CD14-positive monocyte (primary cell): ENCODE results near the gene NUBPL. TPM values are rescaled to one million over a fixed set of nuclear protein-coding genes. Genes with fewer than 3 reads are reported as not detected.
A peak's percentile ranks its signal among the peaks of the same experiment; 100 is the strongest.

Experiments used
- DNase-seq, 3 donors: peaks; one replicate each; pipeline ENCODE4 v3.0.0-alpha.2; 2011 to 2022
- H2AFZ ChIP-seq: 2 replicates; pipeline ENCODE4 v1.6.0; 2012; ENCODE audit warnings: mild to moderate bottlenecking, low read depth, low read length, inconsistent platforms; ENCODE audit not compliant: insufficient read depth, poor library complexity, severe bottlenecking
- H3K27ac ChIP-seq, 2 donors: 1 replicate in 1 of 2; 2 replicates in 1 of 2; pipeline ENCODE4 v1.5.1; 2012 to 2013; ENCODE audit warnings: low read length in 2 of 2, control low read depth in 1 of 2, inconsistent platforms in 1 of 2, low read depth in 1 of 2, mild to moderate bottlenecking in 1 of 2
- H3K27me3 ChIP-seq, 2 donors: one replicate each; pipeline versions ENCODE4 v1.6.0 to v1.6.1; 2011 to 2013; ENCODE audit warnings: low read length in 2 of 2; ENCODE audit not compliant: control insufficient read depth in 2 of 2, insufficient read depth in 2 of 2
- H3K36me3 ChIP-seq, 2 donors: replicated peaks in 1 of 2; 1 replicate in 1 of 2; 2 replicates in 1 of 2; pipeline versions ENCODE4 v1.5.1 to v1.6.1; 2012 to 2013; ENCODE audit warnings: low read length in 2 of 2, control low read depth in 1 of 2, inconsistent platforms in 1 of 2, mild to moderate bottlenecking in 1 of 2; ENCODE audit not compliant: insufficient read depth in 2 of 2, control insufficient read depth in 1 of 2
- H3K4me1 ChIP-seq, 2 donors: 1 replicate in 1 of 2; 2 replicates in 1 of 2; pipeline versions ENCODE4 v1.5.1 to v1.6.1; 2012 to 2013; ENCODE audit warnings: low read length in 2 of 2, control low read depth in 1 of 2, inconsistent platforms in 1 of 2, mild to moderate bottlenecking in 1 of 2, moderate library complexity in 1 of 2; ENCODE audit not compliant: insufficient read depth in 2 of 2, control insufficient read depth in 1 of 2
- H3K4me2 ChIP-seq: replicated peaks from 2 replicates; pipeline ENCODE3; 2012; ENCODE audit warnings: low read length, moderate library complexity, mild to moderate bottlenecking; ENCODE audit not compliant: poor library complexity, severe bottlenecking; ENCODE audit errors: extremely low read depth
- H3K4me3 ChIP-seq, 3 experiments: fragments of 200-600 bp in 1 of 3; sonication (generic) in 1 of 3; replicated peaks in 1 of 3; 1 replicate in 2 of 3; 2 replicates in 1 of 3; pipeline ENCODE4 v1.5.1; 2011 to 2013; ENCODE audit warnings: low read length in 3 of 3, mild to moderate bottlenecking in 3 of 3, control low read depth in 2 of 3, low read depth in 2 of 3, inconsistent platforms in 1 of 3, moderate library complexity in 1 of 3
- H3K79me2 ChIP-seq: 2 replicates; pipeline ENCODE4 v1.6.0; 2012; ENCODE audit warnings: mild to moderate bottlenecking, control low read depth, inconsistent platforms, low read length, moderate library complexity; ENCODE audit not compliant: insufficient read depth
- H3K9ac ChIP-seq: 2 replicates; pipeline ENCODE4 v1.6.0; 2017; ENCODE audit warnings: low read length, mild to moderate bottlenecking; ENCODE audit not compliant: insufficient read depth, poor library complexity, severe bottlenecking
- H3K9me3 ChIP-seq, 2 donors: replicated peaks in 1 of 2; 1 replicate in 1 of 2; 2 replicates in 1 of 2; pipeline versions ENCODE4 v1.5.1 to v1.6.1; 2012 to 2013; ENCODE audit warnings: low read length in 2 of 2, control low read depth in 1 of 2; ENCODE audit not compliant: control insufficient read depth in 1 of 2, insufficient read depth in 1 of 2
- H4K20me1 ChIP-seq: 2 replicates; pipeline ENCODE4 v1.6.0; 2012; ENCODE audit warnings: mild to moderate bottlenecking, low read length, control low read depth, moderate library complexity; ENCODE audit not compliant: insufficient read depth
- H3K27ac Mint-ChIP-seq, 7 donors: one replicate each; pipeline ENCODE4 v1.8.0; 2020; ENCODE audit warnings: mild to moderate bottlenecking in 7 of 7, mixed read lengths in 7 of 7, moderate library complexity in 6 of 7, inconsistent platforms in 2 of 7
- H3K27me3 Mint-ChIP-seq, 3 donors: one replicate each; pipeline ENCODE4 v1.8.0; 2021 to 2022; ENCODE audit warnings: low read depth in 3 of 3, mild to moderate bottlenecking in 3 of 3, mixed read lengths in 3 of 3, moderate library complexity in 3 of 3, inconsistent platforms in 1 of 3
- H3K36me3 Mint-ChIP-seq, 2 donors: one replicate each; pipeline ENCODE4 v1.8.0; 2020; ENCODE audit warnings: mixed read lengths in 2 of 2, inconsistent platforms in 1 of 2, mild to moderate bottlenecking in 1 of 2
- H3K4me1 Mint-ChIP-seq: one replicate; pipeline ENCODE4 v1.8.0; 2020; ENCODE audit warnings: mild to moderate bottlenecking, mixed read lengths
- H3K4me3 Mint-ChIP-seq, 2 donors: one replicate each; pipeline ENCODE4 v1.8.0; 2020; ENCODE audit warnings: mild to moderate bottlenecking in 2 of 2, mixed read lengths in 2 of 2, moderate library complexity in 1 of 2
- H3K9me3 Mint-ChIP-seq, 7 donors: one replicate each; pipeline ENCODE4 v1.8.0; 2020 to 2022; ENCODE audit warnings: mixed read lengths in 7 of 7, mild to moderate bottlenecking in 6 of 7, moderate library complexity in 6 of 7, inconsistent platforms in 2 of 7
- CTCF ChIP-seq: fragments of 200-600 bp; IDR thresholded peaks from one replicate; pipeline ENCODE4 v1.8.0; 2022; ENCODE audit warnings: antibody characterized with exemption, mild to moderate bottlenecking
- WGBS: methylation state at CpG from one replicate; pipeline ENCODE4 v1.1.5; 2013; ENCODE audit warnings: missing lambda C conversion rate; ENCODE audit not compliant: insufficient coverage; 5-methylcytosine and 5-hydroxymethylcytosine counted together
- intact Hi-C, 2 donors: fragments of 100-400 bp; cut with micrococcal nuclease; formaldehyde crosslinking; loops; one replicate each; pipeline versions ENCODE4 v1.15.0 to v1.15.1; 2023
- polyA plus RNA-seq, 3 donors: library from polyadenylated mRNA; depleted of rRNA in 1 of 3; unstranded in 2 of 3; stranded (reverse) in 1 of 3; fragments of 300-500 nt in 2 of 3; fragments of >200 nt in 1 of 3; fragmentation: Illumina TruSeq in 2 of 3; gene quantifications; 1 replicate in 2 of 3; 2 replicates in 1 of 3; pipeline ENCODE4 v1.2.3, GENCODE V29; 2012 to 2021

Gene NUBPL
- polyA plus RNA-seq, 3 donors: 0.75 to 2.4 (median 2.3) TPM

GRCh38 chr14:31560759-31561154, 447 bp upstream of the NUBPL start:
- Histone ChIP-seq H2AFZ (peak overlapping the region; percentile 99), H3K9ac (peak overlapping the region; percentile 84), H3K36me3 (no peaks in the 10 kb centered on the region), H3K4me1 (peaks cover 9 to 12% of the 10 kb centered on the region in 2 donors), H3K27ac (peak overlapping the region in 1 of 2 donors; percentile 93), H3K4me3 (peak overlapping the region; percentile 75 to 90 (median 89)), H3K9me3 (no peaks in the 10 kb centered on the region), H3K4me2 (peak overlapping the region; percentile 78), H4K20me1 (no peaks in the 10 kb centered on the region), H3K79me2 (peaks cover 4% of the 10 kb centered on the region), H3K27me3 (peaks cover 4 to 5% of the 10 kb centered on the region in 2 donors)
- Mint-ChIP-seq H3K9me3 (peaks cover 0 to 5% (median 2%) of the 10 kb centered on the region in 7 donors), H3K27ac (peak overlapping the region; percentile 90 to 97 (median 93)), H3K4me1 (peaks cover 14% of the 10 kb centered on the region), H3K27me3 (peaks cover 0 to 9% (median 2%) of the 10 kb centered on the region in 3 donors), H3K4me3 (peak overlapping the region; percentile 90 to 98), H3K36me3 (no peaks in the 10 kb centered on the region)
- no CpG with 5 or more reads among the region's 7 CpGs for WGBS
- DNase-seq: peak in 1 of 3 donors; percentile 5
- intact Hi-C loops: no loop called here
- TF ChIP-seq CTCF: no peak

GRCh38 chr14:31564194-31564593, 3.0 kb downstream of the NUBPL start:
- DNase-seq: no peak
- no peak for TF ChIP-seq CTCF
- no peak overlapping the region for H3K4me3 Mint-ChIP-seq
- peaks cover 0 to 5% (median 2%) of the 10 kb centered on the region in 7 donors for H3K9me3 Mint-ChIP-seq
- peaks cover 0 to 2% of the 10 kb centered on the region in 2 donors for H3K36me3 Mint-ChIP-seq
- no peaks in the 10 kb centered on the region for H3K9me3 ChIP-seq
- H3K4me1 Mint-ChIP-seq: peaks cover 23% of the 10 kb centered on the region
- intact Hi-C loops: no loop called here
- H3K4me2 ChIP-seq: no peak overlapping the region
- no peaks in the 10 kb centered on the region for H3K27me3 ChIP-seq
- no peak overlapping the region for H2AFZ ChIP-seq
- H3K27ac ChIP-seq: no peak overlapping the region
- H3K4me3 ChIP-seq: no peak overlapping the region
- H3K9ac ChIP-seq: no peak overlapping the region
- H3K27ac Mint-ChIP-seq: no peak overlapping the region
- H3K79me2 ChIP-seq: peaks cover 4% of the 10 kb centered on the region
- peaks cover 0 to 1% (median 0%) of the 10 kb centered on the region in 3 donors for H3K27me3 Mint-ChIP-seq
- no peaks in the 10 kb centered on the region for H4K20me1 ChIP-seq
- H3K36me3 ChIP-seq: no peaks in the 10 kb centered on the region
- peaks cover 18 to 20% of the 10 kb centered on the region in 2 donors for H3K4me1 ChIP-seq
- WGBS: no CpG with 5 or more reads among the region's 2 CpGs
